ENCODE data around the gene TMEM82. TPM values are rescaled to one million over a fixed set of nuclear protein-coding genes. Genes with fewer than 3 reads are reported as not detected.

TMEM82 gene
- total RNA-seq, 1 donor from 2014 or later, result not detected

DNA sequence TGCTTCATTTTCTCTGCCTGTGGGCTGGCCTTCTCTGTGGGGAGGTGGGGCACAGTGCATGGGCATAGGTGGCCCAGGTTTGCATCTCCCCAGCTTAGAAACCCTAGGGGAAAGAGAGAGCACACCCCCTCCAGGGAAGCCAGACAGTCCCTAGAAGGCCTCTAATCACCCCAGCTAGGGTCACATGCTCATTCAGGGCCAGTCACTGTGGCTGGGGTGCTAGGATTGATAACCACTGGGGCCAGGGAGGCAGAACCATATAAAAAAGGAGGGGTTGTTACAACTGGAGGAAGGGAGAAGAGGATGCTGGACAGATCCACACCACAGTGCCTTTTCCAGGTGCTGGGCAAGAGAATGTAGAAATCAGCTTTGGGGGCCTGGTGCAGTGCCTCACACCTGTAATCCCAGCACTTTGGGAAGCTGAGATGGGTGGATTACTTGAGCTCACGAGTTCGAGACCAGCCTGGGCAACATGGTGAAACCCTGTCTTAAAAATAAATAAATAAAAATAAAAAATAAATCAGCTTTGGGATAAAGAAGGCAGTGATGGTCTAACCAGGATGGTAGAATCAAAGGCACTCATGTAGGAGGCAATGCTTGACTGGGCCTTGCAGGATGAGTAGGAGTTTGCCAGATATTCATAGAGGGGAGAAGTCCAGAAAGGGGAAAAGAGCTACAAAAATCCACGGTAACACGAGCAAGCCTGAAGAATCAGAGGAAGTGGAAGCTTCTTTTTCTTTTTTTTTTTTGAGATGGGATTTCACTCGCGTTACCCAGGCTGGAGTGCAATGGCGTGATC lies 35.8 kb downstream of the TMEM82 start:
- intact Hi-C loops (cut with micrococcal nuclease), result no loop called here

DNA sequence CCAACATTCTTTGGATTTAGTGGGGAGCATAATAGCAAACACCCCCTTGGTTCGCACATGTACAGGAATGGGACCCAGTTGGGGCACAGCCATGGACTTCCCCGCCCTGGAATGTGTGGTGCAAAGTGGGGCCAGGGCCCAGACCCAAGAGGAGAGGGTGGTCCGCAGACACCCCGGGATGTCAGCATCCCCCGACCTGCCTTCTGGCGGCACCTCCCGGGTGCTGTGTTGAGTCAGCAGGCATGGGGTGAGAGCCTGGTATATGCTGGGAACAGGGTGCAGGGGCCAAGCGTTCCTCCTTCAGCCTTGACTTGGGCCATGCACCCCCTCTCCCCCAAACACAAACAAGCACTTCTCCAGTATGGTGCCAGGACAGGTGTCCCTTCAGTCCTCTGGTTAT lies 43.4 kb downstream of the TMEM82 start:
- intact Hi-C loops (cut with micrococcal nuclease), result no loop called here

DNA sequence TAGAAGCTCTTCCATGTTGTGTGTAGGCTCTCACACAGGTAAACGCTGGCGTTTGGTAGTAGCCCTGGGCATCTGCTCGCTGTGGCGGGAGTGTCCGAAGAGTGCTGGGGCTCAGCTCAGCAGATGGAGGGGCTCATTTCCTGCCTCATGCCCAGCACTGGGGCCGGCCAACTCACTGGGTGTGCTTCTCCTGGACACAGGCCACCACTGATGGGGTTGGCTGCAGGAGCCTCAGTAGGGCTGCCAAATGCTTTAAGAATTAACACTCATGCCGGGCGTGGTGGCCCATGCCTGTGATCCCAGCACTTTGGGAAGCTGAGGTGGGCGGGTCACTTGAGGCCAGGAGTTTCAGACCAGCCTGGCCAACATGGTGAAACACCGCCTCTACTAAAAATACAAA lies 44.3 kb downstream of the TMEM82 start:
- intact Hi-C loops (cut with micrococcal nuclease), result no loop called here

DNA sequence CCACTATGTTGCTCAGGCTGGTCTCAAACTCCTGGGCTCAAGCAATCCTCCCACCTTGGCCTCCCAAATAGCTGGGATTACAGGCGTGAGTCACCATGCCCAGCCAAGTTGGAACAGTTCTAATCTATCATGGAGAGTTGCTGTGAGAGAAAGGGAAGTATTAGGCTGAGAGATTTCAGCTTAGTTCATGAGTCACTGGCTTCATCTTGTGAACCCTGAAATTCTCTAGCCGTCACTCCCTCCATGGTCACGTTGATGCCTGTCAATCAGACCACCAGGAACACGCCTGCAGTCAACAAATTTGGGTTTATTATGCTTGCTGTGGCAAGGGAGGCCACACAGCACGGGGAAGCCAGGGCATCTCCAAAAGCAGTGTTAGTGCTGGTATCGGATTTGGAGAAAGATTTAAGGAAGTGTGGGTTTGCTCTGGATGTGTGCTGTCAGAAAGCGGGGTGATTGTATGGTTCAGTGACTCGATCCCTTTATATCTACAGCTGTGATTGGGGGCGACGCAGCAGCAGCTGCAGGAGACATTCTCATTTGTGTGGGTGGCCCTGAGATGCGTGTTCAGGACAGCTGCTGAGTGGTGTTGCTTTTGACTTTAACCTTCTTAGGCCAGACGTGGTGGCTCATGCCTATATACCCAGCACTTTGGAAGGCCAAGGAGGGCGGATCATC lies 46.5 kb downstream of the TMEM82 start:
- intact Hi-C loops (cut with micrococcal nuclease), result no loop called here

DNA sequence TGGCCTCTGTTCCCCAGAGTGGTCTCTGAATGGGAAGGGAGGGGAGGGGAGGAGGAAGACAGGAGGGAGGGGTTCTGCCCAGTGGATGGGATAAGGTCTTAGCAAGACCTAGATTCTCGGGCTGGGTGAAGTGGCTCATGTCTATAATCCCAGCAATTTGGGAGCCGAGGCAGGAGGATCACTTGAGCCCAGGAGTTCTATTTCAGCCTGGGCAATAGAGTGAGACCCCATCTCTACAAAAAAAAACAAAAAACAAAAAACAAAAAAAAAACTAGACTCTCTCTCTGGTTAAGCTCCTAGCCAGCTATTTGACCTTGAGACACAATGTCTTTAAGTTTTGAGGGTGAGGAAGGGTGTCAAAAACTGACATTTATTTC lies 53.8 kb downstream of the TMEM82 start:
- intact Hi-C loops (cut with micrococcal nuclease), result no loop called here

Other genes starting within 250 kb of the TMEM82 start
- gene CASP9, start 218.3 kb upstream of the TMEM82 start, total RNA-seq, result 17.4 and 18.3 TPM in 2 replicates
- gene DNAJC16, start 215.7 kb upstream of the TMEM82 start, total RNA-seq, result 18.5 and 20.6 TPM in 2 replicates
- gene AGMAT, start 157.4 kb upstream of the TMEM82 start, total RNA-seq, result 20.2 and 20.4 TPM in 2 replicates
- 32.9 and 33.7 TPM in 2 replicates for gene DDI2, start 125.0 kb upstream of the TMEM82 start, total RNA-seq
- gene PLEKHM2, start 58.2 kb upstream of the TMEM82 start, total RNA-seq, result 49.3 and 56.7 TPM in 2 replicates
- gene SLC25A34, start 6.2 kb upstream of the TMEM82 start, total RNA-seq, result 2.1 and 2.5 TPM in 2 replicates
- not detected in 2 replicates for gene FBLIM1, start 16.3 kb downstream of the TMEM82 start, total RNA-seq
- gene UQCRHL, start 65.2 kb downstream of the TMEM82 start, total RNA-seq, result 1.4 and 1.9 TPM in 2 replicates
- 63.0 and 64.1 TPM in 2 replicates for gene SPEN, start 105.2 kb downstream of the TMEM82 start, total RNA-seq
- 35.3 and 43.6 TPM in 2 replicates for gene ZBTB17, start 233.6 kb downstream of the TMEM82 start, total RNA-seq

All from T-helper 2 cell treated with Interferon-gamma antibody and Interleukin-4, amounts not matched to agents 100 ng/mL and 5 ng/mL, for 36 hours (primary cell).